ENCODE results near the gene MAP3K2.

Gene MAP3K2

GRCh38 chr2:127330753-127331152, 57.0 kb downstream of the MAP3K2 start:
- in situ Hi-C loops (cut with HindIII; ENCODE audit: low pct_ligation_motif_present, low sequenced_read_pairs) = no loop called here
- TF ChIP-seq CTCF (IDR thresholded peaks at IDR 0.05; ENCODE audit: low read depth, low read length, missing control alignments) = no peak

GRCh38 chr2:127326289-127326945, 61.4 kb downstream of the MAP3K2 start:
- no peak overlapping the region for H3K4me3 ChIP-seq (ENCODE audit: low read depth, low read length)
- no peak for TF ChIP-seq CTCF (IDR thresholded peaks at IDR 0.05; ENCODE audit: low read depth, low read length, missing control alignments)
- H3K27me3 ChIP-seq (replicated peaks) = no peaks in the 10 kb centered on the region
- no peak overlapping the region for H3K27ac ChIP-seq
- in situ Hi-C loops (cut with HindIII; ENCODE audit: low pct_ligation_motif_present, low sequenced_read_pairs) = no loop called here
- DNase-seq = no peak
- H3K36me3 ChIP-seq (replicated peaks) = peaks cover 5% of the 10 kb centered on the region

More at GRCh38 chr2:127330753-127331152, 57.0 kb downstream of the MAP3K2 start:
- DNase-seq = no peak
- Histone ChIP-seq H3K27ac (no peak overlapping the region), H3K27me3 (replicated peaks) (no peaks in the 10 kb centered on the region), H3K36me3 (replicated peaks) (no peaks in the 10 kb centered on the region), H3K4me3 (ENCODE audit: low read depth, low read length) (no peak overlapping the region)

GRCh38 chr2:127324635-127325034, 63.1 kb downstream of the MAP3K2 start:
- TF ChIP-seq CTCF (IDR thresholded peaks at IDR 0.05; ENCODE audit: low read depth, low read length, missing control alignments) = peak; percentile 53
- DNase-seq = peak; percentile 34
- Histone ChIP-seq H3K27me3 (replicated peaks) (no peaks in the 10 kb centered on the region), H3K36me3 (replicated peaks) (peaks cover 7% of the 10 kb centered on the region), H3K27ac (no peak overlapping the region), H3K4me3 (ENCODE audit: low read depth, low read length) (no peak overlapping the region)
- in situ Hi-C loops (cut with HindIII; ENCODE audit: low pct_ligation_motif_present, low sequenced_read_pairs) = no loop called here

GRCh38 chr2:127321303-127321702, 66.5 kb downstream of the MAP3K2 start:
- no peaks in the 10 kb centered on the region for H3K27me3 ChIP-seq (replicated peaks)
- H3K4me3 ChIP-seq (ENCODE audit: low read depth, low read length) = no peak overlapping the region
- in situ Hi-C loops (cut with HindIII; ENCODE audit: low pct_ligation_motif_present, low sequenced_read_pairs) = no loop called here
- TF ChIP-seq CTCF (IDR thresholded peaks at IDR 0.05; ENCODE audit: low read depth, low read length, missing control alignments) = no peak
- no peak overlapping the region for H3K27ac ChIP-seq
- H3K36me3 ChIP-seq (replicated peaks) = peaks cover 22% of the 10 kb centered on the region
- DNase-seq = no peak

GRCh38 chr2:127320586-127321275, 67.0 kb downstream of the MAP3K2 start:
- TF ChIP-seq CTCF (IDR thresholded peaks at IDR 0.05; ENCODE audit: low read depth, low read length, missing control alignments) = no peak
- Histone ChIP-seq H3K27me3 (replicated peaks) (no peaks in the 10 kb centered on the region), H3K36me3 (replicated peaks) (peaks cover 25% of the 10 kb centered on the region), H3K4me3 (ENCODE audit: low read depth, low read length) (no peak overlapping the region), H3K27ac (no peak overlapping the region)
- DNase-seq = no peak
- in situ Hi-C loops (cut with HindIII; ENCODE audit: low pct_ligation_motif_present, low sequenced_read_pairs) = no loop called here

Data from brain microvascular endothelial cell (primary cell).